GM19240 (cell line): ENCODE measurements around the gene CDKN3.
"Not testable (repeated sequence)": the region's sequence is repeated elsewhere in the genome, so short reads cannot be mapped to it uniquely, and the experiment has no call there.

Experiments
- DNase-seq: peaks from one replicate; pipeline ENCODE4 v3.0.0; 2011; ENCODE audit warnings: low spot score; ENCODE audit not compliant: insufficient read length

CDKN3 gene

DNA sequence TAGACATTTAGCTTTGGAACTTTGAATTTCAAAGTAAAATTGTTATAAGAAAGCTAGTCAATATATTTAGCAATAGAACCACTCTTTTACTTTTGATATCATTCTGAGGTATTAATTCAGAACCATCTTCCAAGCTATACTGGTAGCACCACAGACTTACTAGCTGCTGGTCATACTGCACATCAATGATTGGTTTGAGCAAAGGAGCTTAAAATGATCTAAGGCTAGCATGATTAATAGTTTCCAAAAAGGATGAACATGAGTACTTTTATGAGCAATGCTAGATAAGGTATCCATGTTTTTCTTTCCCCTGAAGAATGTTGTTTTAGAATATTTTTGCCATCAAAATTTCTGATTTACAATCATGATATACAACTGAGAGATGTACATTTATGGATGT, 27.2 kb downstream of the CDKN3 start:
- DNase-seq = no peak

DNA sequence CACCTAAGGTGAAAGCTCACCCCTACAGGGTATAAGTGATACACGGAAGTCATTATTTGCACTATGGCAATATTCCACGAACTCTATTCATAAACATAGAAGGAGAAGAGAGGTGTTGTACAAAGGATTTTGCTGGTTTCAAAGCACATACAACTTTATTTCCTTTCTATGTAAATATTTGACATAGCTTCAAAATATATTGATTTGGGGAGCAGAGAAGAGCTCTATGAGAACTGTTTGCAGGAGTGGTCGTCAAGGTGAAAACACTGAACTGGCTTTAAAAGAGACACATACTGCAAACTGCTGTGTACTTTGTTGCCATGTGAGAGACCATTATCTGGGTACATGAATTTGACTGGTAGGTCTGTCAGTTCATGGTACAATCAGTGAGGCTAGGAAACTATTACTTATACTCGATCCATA, 27.7 kb downstream of the CDKN3 start:
- DNase-seq = no peak

DNA sequence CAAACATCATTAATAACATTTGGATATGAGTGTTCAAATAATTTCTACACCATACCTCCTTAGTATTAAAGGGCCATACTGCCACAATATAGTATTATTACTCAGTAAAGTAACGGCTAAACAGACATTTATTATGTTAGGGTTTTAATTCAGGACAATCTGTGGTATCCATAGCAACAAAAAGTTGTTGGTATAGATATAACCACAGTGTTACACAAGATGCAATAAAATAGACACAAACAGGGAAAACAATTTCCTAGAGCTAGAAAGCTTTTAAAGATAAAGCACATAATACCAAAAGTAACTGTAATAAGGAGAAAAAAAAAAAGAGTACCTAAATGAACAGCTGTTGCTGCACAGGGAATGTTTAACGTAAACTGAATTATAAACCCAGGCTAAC, 28.3 kb downstream of the CDKN3 start:
- DNase-seq = no peak

DNA sequence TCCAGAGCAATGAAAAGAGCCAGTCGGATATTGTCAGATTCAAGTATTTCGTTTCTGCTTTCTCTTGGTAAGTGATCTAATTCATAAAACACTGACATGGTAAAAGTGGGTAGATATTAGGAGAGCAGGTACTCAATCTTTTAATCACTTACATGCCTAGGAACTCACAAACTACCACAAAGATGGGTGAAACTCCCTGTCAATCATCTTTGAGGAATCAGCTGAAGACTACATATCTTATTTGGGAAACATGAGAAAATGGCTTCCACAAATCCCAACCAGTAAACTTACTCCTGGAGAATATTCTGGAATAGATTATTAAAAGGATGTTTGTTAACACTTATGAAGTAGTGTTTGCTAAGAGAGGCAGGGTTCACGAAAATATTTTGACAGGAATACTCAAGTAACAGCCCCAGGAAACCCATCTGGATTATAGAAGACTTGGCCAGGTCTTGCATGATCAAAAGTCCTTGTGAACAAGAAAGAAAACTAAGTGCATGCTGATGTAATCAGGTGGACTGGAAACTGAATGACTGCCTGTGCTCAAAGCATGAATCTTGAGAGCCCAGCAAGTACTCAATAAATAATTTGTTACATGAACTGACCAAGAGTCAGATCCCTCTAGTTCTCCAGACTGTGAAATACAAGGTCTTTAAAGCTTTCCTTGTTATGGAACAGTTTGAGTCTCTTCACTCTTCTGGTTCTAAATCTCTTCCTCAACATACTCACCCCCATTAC, 28.9 kb downstream of the CDKN3 start:
- DNase-seq = no peak

DNA sequence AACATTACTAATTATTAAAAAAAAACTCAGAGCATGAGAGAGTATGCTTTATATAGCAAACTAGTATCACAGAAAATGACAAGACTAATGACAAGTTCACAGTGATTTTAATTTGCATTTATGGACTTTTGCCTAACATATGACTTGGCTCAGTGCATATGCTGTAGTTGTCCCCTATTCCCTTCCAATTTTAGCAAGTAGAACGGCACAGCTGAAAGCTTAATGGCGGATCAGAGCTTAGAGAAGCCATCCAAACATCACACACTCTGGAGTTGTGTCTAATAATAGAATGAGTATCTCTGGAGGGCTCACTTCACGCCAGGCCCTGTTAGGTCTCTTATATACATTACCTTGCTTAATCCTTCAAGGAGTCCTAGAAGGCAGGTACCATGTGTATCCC, 31.1 kb downstream of the CDKN3 start:
- DNase-seq = no peak

DNA sequence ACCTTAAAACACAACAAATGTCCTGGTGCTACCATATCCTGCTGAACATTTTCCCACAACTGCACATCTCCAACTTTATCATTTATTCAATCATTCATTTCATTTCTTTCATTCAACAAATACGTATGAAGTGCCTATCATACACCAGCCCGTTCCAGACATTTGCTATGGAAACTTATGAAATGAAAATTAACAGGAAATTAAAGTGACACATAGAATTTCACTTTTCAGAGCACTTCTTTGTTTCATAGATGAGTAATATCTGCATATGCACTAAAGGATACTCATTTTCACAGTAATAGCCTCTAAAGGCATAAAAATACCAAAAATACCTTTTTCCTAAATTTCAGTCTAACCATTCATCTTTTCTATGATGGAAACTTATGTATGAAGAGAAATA, 31.7 kb downstream of the CDKN3 start:
- no peak for DNase-seq

DNA sequence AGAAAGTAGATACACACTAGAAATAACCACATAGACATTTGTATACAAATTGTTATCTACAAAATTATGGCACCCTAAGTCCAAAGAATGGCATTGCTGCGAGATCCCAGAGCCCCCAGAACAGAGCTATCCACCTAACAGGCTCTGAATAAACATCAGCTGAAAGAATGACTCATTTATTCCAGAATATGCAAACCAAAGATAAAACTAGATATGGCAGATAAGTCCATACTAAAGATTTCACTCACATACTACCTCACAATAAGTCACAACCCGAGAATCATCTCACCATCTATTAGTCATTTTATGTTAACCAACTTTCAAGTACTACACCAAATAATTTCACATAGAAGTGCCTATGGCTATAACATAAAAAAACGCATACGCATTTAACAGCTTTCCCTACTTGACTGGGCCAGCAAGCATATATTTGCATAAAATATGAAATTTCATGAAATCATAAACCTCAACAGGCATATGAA, 38.7 kb downstream of the CDKN3 start:
- no peak for DNase-seq

DNA sequence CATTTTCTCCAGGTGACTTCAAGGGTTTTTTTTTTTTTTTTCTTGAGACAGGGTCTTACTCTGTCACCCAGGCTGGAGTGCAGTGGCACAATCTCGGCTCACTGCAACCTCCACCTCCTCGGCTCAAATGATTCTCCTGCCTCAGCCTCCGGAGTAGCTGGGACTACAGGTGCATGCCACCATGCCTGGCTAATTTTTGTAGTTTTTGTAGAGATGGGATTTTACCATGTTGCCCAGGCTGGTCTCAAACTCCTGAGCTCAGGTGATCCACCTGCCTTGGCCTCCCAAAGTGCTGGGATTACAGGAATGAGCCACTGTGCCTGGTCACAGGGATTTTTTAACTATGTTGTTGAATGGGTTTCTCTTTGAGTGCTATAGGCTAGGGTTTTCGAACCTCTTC, 41.1 kb downstream of the CDKN3 start:
- not testable (repeated sequence) for DNase-seq

DNA sequence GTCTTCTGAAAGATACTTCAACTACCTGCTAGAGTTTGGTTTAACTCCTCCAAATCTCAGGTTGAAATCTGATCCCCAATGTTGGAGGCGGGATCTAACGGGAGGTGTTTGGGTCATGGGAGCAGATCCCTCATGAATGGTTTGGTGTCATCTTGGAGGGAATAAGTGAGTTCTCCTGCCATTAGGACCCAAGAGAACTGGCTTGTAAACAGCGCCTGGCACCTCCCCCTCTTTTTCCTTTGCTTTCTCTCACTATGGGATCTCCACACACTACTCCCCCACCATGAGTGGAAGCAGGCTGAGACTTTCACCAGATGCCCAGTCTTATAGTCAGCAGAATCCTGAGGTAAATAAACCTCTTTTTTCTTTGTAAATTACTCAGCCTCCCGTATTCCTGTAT, 41.9 kb downstream of the CDKN3 start:
- DNase-seq = no peak

DNA sequence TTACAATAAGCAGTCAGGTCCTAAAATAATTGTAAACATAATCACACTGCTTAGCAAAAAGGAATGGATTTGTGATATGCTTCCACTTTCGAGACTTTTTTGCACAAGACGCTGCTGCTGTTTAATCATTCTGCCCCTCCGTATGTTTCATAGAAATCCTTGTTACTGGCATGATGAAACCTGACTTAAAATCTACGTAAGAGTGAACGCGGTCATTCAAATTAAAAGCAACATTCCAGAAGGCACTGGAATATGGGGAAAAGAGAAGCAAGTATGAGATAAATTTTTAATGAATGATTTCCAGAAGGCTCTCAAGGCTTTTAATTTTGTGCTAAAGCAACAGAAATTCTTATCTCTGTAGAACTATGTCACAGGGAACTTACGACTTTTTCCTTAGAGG, 43.2 kb downstream of the CDKN3 start:
- no peak for DNase-seq

DNA sequence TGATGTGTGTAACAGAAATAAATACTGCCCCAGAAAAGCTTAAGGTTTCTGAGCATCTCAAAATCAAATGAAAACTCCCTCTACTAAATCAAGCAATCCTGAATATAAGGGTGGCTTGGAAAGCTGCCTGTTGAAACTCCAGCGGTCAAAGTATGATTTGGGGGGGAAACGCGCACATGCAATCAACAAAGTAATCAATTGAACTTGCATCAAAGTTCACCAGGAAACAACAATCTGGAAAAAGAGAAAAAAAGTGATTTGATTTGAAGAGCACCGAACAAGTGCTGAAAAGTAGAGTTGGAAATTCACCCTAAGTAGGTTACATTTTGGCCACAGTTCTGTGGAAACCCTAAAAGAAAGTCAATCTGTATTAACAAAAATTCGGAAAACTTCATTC, 43.7 kb downstream of the CDKN3 start:
- DNase-seq = no peak

DNA sequence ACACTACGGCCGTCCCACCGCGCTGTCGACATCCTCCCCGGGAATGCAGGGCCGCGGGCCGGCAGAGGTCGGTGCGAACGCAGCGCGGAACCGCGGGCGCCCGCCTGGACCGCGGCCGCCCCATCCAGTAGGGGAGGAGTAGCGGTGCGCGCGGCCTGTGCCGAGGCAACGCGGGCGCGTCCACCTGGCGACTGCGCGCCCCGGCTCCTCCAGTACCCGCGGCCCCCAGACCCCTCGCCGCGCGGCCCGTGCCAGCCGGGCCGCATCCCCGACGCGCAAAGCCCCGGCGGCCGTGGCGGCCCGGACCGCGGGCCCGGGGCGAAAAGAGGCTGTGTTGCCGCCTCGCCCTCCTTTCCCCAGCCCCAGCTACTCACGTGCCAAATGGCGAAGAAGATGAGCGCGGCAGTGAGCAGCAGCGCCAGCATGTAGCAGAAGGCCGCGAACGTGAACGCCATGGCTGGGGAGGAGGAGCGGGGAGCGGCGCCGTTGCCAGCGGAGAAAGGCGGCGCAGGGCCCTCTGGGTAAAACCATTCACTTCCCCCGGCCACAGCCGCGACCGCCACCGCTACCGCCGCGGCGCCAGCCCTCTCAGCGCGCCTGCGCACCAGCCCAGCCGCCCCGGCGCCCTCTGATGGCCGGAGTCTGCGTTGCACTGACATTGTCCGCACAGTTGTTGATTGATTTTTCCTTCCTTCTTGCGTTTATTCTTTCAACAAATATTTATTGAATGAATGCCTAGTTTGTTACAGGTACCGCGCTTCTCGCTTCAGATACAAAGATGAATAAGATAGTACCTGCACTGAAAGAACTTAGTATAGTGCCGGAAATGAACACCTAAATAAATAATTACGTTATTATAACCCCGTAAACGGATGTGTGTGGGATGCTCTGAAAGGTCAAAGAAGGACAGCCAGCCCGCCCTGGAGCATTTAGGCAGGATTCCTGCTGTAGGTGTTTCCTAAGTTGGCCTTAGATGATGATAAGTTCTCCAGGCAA, 44.4 kb downstream of the CDKN3 start, which contains the start of gene CNIH1:
CNIH1 (minus strand) TSS at position 502 of the 996 bp plus-strand sequence; CDS start at position 455, 47 bp downstream.
- DNase-seq = peak; percentile 80

DNA sequence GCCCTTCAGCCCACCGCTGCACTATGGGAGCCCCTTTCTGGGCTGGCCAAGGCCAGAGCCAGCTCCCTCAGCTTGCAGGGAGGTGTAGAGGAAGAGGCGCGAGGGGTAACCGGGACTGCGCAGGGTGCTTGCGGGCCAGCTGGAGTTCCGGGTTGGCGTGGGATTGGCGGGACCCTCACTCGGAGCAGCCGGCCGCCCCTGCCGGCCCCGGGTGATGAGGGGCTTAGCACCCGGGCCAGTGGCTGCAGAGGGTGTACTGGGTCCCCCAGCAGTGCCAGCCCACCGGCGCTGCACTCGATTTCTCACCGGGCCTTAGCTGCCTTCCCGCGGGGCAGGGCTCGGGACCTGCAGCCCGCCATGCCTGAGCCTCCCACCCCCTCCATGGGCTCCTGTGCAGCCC, 46.2 kb downstream of the CDKN3 start:
- not testable (repeated sequence) for DNase-seq

DNA sequence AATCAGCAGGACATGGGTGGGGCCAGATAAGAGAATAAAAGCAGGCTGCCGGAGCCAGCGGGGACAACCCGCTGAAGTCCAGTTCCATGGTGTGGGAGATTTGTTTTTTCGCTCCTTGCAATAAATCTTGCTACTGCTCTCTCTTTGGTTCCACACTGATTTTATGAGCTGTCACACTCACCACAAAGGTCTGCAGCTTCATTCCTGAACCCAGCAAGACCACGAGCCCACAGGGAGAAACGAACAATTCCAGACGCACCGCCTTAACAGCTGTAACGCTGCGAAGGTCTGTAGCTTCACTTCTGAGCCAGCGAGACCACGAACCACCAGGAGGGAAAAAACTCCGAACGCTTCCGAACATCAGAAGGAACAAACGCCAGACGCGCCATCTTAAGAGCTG, 47.2 kb downstream of the CDKN3 start:
- no peak for DNase-seq

DNA sequence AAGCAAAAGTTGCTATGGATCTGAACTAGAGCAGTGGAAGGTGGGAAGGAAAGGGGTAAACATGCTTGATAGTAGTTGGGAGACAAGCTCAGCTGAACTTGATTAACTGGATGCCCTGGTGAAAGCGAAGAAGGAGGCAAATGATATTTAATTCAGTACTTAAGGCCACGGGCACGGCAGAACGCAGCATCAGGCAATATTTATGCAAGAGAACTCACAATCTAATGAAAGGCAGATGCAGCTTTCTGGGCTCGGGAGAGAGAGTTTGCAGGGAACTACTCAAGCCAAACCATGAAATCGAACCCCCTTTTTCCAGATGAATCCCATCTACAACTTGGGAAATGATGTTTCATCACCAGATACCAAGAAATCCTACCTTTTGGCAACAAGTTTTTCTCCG, 47.9 kb downstream of the CDKN3 start:
- no peak for DNase-seq

DNA sequence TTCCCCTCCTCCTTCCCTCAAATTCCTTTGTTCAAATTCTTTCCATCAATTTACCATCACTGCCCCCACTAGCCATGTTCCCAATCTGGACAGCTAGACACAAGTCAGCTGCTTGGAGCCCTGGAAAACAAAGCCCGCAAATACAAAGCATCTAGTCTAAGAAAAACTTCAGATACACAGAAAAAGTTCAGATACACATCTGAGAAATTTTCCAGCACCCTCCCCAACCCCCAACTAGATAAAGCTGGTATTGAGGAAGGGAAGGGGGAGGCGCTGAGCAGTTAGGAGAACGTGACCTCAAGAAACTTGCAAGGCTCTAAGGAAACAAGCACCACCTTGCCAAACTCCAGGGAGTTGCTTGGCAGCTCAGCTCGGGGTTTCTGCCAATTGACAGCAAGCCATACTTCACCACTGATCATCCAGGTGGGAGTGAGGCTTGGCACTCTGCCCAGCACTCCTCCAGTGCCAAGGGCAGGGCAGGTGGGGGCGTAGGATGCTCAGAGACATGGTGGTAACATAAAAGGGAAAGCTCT, 49.4 kb downstream of the CDKN3 start:
- DNase-seq = no peak

DNA sequence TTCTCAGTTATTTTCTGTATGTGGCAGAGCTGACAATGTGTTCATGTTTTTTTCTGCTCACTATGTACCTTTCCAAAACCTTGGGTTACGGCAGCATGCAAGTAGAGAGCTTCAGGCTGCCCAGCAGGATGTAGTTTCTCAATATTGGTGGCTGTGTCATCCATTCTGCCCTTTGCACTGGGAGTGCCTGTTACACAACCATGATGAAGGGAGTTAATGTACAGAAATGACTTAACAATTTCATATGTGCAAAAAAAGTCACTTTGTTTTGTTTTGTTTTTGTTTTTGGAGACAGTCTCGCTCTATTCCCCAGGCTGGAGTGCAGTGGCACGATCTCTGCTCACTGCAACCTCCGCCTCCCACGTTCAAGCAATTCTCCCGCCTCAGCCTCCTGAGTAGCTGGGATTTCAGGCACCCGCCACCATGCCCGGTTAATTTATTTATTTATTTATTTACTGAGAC, 50.5 kb downstream of the CDKN3 start:
- DNase-seq = no peak

DNA sequence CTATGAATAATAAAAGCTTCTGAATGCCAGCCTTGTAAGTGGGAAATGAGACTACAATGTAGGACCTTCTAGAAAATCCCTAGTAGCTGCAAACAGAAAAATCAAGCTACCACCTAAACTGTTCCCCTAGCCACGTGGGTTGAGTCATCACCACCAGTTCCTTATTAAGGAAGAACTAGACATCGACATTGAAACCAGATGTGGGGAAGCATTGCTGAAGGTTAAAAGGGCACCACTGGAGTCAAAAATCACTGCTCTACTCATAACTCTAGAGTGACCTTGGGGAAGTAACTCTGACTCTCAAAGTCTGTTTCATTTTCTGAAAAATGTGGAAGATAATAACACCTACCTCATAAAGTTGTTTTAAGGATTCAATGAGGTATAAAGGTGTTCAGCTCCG, 53.7 kb downstream of the CDKN3 start:
- DNase-seq = no peak

DNA sequence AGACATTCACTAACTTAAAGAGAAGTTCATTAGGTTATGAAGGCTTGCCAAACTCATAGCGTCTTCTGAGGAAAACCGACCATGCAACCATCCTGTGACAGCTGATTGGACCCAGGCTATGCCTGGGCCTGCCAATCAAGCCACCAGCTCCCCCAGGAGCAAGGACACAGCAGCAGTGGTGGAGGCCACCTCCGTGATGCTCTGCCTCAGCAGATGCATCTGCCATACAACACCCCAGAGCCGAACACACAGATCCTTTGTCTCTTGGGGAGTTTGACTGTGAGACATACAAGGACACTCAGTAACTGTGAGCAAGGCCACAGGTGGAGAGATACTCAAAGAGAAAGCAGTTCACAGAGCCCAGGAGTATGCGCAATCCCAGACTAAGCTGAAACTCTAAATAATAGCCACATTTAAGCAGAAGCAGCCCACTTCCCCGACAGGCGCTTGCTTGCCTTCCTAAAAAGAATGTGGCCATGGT, 54.4 kb downstream of the CDKN3 start:
- DNase-seq = no peak

DNA sequence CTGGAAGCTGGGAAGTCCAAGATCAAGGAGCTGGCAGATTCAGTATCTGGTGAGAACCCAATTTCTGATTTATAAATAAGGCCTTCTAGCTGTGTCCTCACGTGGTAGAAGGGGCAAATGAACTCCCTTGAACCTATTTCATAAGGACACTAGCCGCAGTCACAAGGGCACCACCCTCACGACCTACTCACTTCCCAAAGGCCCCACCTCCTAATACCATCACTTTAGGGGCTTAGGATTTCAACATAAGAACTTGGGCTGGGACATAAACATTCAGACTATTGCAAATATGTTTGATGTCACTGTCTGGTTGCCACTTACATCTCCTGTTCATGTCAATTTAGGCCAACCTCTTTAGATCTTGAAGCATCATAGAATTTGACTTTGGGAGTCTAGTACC, 55.2 kb downstream of the CDKN3 start:
- no peak for DNase-seq

DNA sequence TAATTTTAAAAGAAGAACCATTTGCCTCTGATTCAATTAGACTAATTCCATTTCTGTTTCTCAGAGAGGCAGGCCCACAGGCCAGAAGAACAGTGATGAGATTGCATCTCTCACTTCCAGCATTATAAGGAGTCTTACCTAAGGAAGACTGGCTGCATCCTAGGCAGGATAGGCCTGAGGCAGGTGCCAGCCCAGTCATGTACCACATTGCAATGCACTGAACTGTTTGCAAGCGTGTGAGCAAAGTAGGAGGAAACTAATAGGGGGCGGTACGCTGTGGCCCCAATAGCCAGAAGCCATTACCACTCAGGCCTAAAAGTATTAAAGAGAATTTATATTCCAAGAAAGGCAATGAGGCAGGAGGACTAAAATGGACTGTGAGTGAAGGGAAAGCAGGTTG, 56.4 kb downstream of the CDKN3 start:
- DNase-seq = no peak

DNA sequence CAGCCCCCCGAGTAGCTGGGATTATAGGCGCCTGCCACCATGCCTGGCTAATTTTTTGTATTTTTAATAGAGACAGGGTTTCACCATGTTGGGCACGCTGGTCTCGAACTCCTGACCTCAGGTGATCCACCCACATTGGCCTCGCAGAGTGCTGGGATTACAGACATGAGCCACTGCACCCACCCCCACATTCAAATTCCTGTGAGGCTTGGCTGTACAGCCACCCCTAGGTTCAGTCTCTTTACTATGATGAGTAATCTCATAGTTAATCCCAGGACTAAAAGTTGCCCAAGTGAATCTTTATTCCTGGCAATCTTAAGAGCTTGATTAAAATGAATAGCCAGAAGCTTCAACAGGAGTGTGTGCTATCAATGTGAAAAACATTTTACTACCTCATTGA, 57.2 kb downstream of the CDKN3 start:
- DNase-seq = not testable (repeated sequence)
